MM.1S (cell line): ENCODE results near the gene NOL9.
"Not testable (repeated sequence)": the region's sequence is repeated elsewhere in the genome, so short reads cannot be mapped to it uniquely, and the experiment has no call there.

Source experiments
- DNase-seq: peaks from one replicate; pipeline ENCODE4 v3.0.0-alpha.2; 2015
- H2AFZ ChIP-seq: fragments of 300-600 bp; sonication (generic); 2 replicates; pipeline ENCODE4 v1.6.0; 2016; ENCODE audit warnings: antibody characterized with exemption, low read length
- H3F3A ChIP-seq: fragments of 300-600 bp; sonication (generic); 2 replicates; pipeline ENCODE4 v1.6.1; 2016; ENCODE audit warnings: mild to moderate bottlenecking, antibody characterized with exemption, low read length, moderate library complexity, mixed read lengths; ENCODE audit not compliant: insufficient read depth
- H3K27ac ChIP-seq: fragments of 300-600 bp; sonication (generic); 2 replicates; pipeline ENCODE4 v1.5.1; 2016; ENCODE audit warnings: mild to moderate bottlenecking, low read length
- H3K27me3 ChIP-seq: fragments of 300-600 bp; sonication (generic); replicated peaks from 2 replicates; pipeline ENCODE4 v1.6.0; 2016; ENCODE audit warnings: low read length; ENCODE audit not compliant: insufficient read depth
- H3K36me3 ChIP-seq: fragments of 300-600 bp; sonication (generic); replicated peaks from 2 replicates; pipeline ENCODE4 v1.6.1; 2016; ENCODE audit warnings: mild to moderate bottlenecking, low read length, mixed read lengths; ENCODE audit not compliant: insufficient read depth
- H3K4me1 ChIP-seq: fragments of 300-600 bp; sonication (generic); 2 replicates; pipeline ENCODE4 v1.6.1; 2016; ENCODE audit warnings: low read length, mixed read lengths
- H3K4me2 ChIP-seq: fragments of 300-600 bp; sonication (generic); 2 replicates; pipeline ENCODE4 v1.6.0; 2016; ENCODE audit warnings: low read depth, low read length
- H3K4me3 ChIP-seq: fragments of 300-600 bp; sonication (generic); 2 replicates; pipeline ENCODE4 v1.5.1; 2016; ENCODE audit warnings: low read length, mixed read lengths
- H3K79me2 ChIP-seq: fragments of 300-600 bp; sonication (generic); 2 replicates; pipeline ENCODE4 v1.6.1; 2016; ENCODE audit warnings: mixed run types, low read length, mixed read lengths
- H3K9ac ChIP-seq: fragments of 300-600 bp; sonication (generic); 2 replicates; pipeline ENCODE4 v1.6.1; 2016; ENCODE audit warnings: low read length, mixed read lengths
- H3K9me2 ChIP-seq: fragments of 300-600 bp; sonication (generic); replicated peaks from 2 replicates; pipeline ENCODE4 v1.6.1; 2016; ENCODE audit warnings: mild to moderate bottlenecking, low read length, mixed read lengths; ENCODE audit not compliant: insufficient read depth
- H3K9me3 ChIP-seq: fragments of 300-600 bp; sonication (generic); replicated peaks from 2 replicates; pipeline ENCODE4 v1.6.1; 2016; ENCODE audit warnings: mild to moderate bottlenecking, low read length, mixed read lengths; ENCODE audit not compliant: insufficient read depth
- H4K20me1 ChIP-seq: fragments of 300-600 bp; sonication (generic); 2 replicates; pipeline ENCODE4 v1.6.1; 2016; ENCODE audit warnings: mild to moderate bottlenecking, low read length, moderate library complexity, mixed read lengths; ENCODE audit not compliant: insufficient read depth
- EZH2 ChIP-seq: fragments of 300-600 bp; sonication (generic); optimal IDR thresholded peaks from 2 replicates; pipeline ENCODE3; 2017; ENCODE audit warnings: low read depth, mild to moderate bottlenecking, antibody characterized with exemption, low read length, mixed read lengths
- EZH2phosphoT487 ChIP-seq: fragments of 300-600 bp; sonication (generic); IDR thresholded peaks from 2 replicates; pipeline ENCODE4 v1.6.1; 2018; ENCODE audit warnings: antibody characterized with exemption, low read length
- TF ChIP-seq, protein P1 (sequence below): fragments of 300-600 bp; sonication (generic); IDR thresholded peaks from 2 replicates; pipeline ENCODE4 v1.5.1; 2016; ENCODE audit warnings: antibody characterized with exemption, low read length, mixed read lengths

NOL9 gene

DNA sequence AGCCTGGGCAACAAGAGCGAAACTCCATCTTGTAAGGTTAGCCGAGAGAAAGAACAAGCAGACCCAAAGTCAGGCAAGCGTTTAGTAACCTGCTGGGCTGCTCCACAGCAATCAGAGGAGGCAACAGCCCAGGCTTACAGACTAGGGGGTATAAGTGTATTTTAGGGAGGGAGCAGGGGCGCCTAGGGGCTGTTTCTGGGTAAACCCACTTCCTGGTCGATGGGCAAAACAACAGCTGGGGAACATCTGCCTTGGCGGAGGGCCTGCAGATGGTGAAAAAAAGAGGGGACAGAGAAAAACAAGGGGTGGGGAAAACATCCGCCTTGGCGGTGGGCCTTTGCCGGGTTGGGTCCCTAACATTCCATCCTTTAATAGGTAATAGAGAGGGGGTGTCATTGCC lies 6.0 kb upstream of the NOL9 start:
- peaks cover 29% of the 10 kb centered on the region for H3K27me3 ChIP-seq
- H3K27ac ChIP-seq = no peak overlapping the region
- TF ChIP-seq, protein P1, sequence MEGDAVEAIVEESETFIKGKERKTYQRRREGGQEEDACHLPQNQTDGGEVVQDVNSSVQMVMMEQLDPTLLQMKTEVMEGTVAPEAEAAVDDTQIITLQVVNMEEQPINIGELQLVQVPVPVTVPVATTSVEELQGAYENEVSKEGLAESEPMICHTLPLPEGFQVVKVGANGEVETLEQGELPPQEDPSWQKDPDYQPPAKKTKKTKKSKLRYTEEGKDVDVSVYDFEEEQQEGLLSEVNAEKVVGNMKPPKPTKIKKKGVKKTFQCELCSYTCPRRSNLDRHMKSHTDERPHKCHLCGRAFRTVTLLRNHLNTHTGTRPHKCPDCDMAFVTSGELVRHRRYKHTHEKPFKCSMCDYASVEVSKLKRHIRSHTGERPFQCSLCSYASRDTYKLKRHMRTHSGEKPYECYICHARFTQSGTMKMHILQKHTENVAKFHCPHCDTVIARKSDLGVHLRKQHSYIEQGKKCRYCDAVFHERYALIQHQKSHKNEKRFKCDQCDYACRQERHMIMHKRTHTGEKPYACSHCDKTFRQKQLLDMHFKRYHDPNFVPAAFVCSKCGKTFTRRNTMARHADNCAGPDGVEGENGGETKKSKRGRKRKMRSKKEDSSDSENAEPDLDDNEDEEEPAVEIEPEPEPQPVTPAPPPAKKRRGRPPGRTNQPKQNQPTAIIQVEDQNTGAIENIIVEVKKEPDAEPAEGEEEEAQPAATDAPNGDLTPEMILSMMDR = no peak
- TF ChIP-seq EZH2phosphoT487 = no peak
- TF ChIP-seq EZH2 = no peak
- H3K4me3 ChIP-seq = no peak overlapping the region
- 0 out of 2 replicates have a peak, but pooled peaks cover under 1% of the 10 kb centered on the region for H3K4me1 ChIP-seq
- H3K9me3 ChIP-seq = no peaks in the 10 kb centered on the region
- no peaks in the 10 kb centered on the region for H3K79me2 ChIP-seq
- no peak overlapping the region for H3K4me2 ChIP-seq
- H3K9me2 ChIP-seq = no peaks in the 10 kb centered on the region
- H3F3A ChIP-seq = no peaks in the 10 kb centered on the region; the same call in 1 of the 2 replicates
- H4K20me1 ChIP-seq = no peaks in the 10 kb centered on the region
- DNase-seq = no peak
- no peak overlapping the region for H2AFZ ChIP-seq
- H3K36me3 ChIP-seq = no peaks in the 10 kb centered on the region
- H3K9ac ChIP-seq = no peak overlapping the region

DNA sequence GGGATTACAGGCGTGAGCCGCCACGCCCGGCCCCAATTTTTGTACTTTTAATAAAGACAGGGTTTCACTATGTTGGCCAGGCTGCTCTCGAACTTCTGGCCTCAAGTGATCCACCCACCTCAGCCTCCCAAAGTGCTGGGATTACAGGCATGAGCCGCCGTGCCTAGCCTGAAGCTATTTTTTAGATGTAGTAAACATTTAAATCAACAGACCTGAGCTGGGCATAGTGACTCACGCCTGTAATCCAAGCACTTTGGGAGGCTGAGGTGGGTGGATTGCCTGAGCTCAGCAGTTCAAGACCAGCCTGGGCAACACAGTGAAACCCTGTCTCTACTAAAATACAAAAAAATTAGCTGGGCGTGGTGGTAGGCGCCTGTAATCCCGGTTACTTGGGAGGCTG lies 4.8 kb upstream of the NOL9 start:
- DNase-seq, H4K20me1 ChIP-seq, H3K27ac ChIP-seq, H3K4me1 ChIP-seq, H3K9me2 ChIP-seq, H3K4me3 ChIP-seq, H3K36me3 ChIP-seq, H2AFZ ChIP-seq, H3K9me3 ChIP-seq, H3K79me2 ChIP-seq, H3K4me2 ChIP-seq, H3K9ac ChIP-seq, H3F3A ChIP-seq: not testable (repeated sequence)
- peaks cover 18% of the 10 kb centered on the region for H3K27me3 ChIP-seq

DNA sequence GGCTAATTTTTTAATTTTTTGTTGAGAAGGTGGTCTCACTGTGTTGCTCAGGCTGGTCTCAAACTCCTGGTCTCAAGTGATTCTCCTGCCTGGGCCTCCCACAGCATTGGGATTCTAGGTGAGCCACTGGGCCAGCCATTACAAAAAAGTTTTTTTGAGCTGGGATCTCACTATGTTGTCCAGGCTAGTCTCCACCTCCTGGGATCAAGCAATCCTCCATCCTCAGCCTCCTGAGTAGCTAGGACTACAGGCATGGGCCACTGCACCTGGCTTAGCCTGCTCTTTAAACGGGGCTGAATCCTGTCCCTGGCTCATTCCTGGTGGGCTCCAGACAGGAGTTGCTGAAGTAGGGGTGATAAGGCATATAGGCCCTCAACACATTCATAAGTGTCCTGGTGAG lies 3.3 kb upstream of the NOL9 start:
- H3K36me3 ChIP-seq = no peaks in the 10 kb centered on the region
- H3K4me1 ChIP-seq = peaks cover 8% of the 10 kb centered on the region; the same call in 1 of the 2 replicates
- H3F3A ChIP-seq = no peaks in the 10 kb centered on the region; the same call in 1 of the 2 replicates
- H3K9me2 ChIP-seq = no peaks in the 10 kb centered on the region
- H3K27me3 ChIP-seq = peaks cover 2% of the 10 kb centered on the region; the same call in 1 of the 2 replicates
- DNase-seq = no peak
- no peak overlapping the region for H2AFZ ChIP-seq
- H4K20me1 ChIP-seq = no peaks in the 10 kb centered on the region
- H3K79me2 ChIP-seq = peaks cover 17% of the 10 kb centered on the region
- TF ChIP-seq EZH2phosphoT487 (no peak), EZH2 (no peak)
- TF ChIP-seq, protein P1 = no peak
- no peak overlapping the region for H3K27ac ChIP-seq
- no peak overlapping the region for H3K4me2 ChIP-seq
- no peaks in the 10 kb centered on the region for H3K9me3 ChIP-seq
- H3K4me3 ChIP-seq = no peak overlapping the region
- H3K9ac ChIP-seq = no peak overlapping the region

DNA sequence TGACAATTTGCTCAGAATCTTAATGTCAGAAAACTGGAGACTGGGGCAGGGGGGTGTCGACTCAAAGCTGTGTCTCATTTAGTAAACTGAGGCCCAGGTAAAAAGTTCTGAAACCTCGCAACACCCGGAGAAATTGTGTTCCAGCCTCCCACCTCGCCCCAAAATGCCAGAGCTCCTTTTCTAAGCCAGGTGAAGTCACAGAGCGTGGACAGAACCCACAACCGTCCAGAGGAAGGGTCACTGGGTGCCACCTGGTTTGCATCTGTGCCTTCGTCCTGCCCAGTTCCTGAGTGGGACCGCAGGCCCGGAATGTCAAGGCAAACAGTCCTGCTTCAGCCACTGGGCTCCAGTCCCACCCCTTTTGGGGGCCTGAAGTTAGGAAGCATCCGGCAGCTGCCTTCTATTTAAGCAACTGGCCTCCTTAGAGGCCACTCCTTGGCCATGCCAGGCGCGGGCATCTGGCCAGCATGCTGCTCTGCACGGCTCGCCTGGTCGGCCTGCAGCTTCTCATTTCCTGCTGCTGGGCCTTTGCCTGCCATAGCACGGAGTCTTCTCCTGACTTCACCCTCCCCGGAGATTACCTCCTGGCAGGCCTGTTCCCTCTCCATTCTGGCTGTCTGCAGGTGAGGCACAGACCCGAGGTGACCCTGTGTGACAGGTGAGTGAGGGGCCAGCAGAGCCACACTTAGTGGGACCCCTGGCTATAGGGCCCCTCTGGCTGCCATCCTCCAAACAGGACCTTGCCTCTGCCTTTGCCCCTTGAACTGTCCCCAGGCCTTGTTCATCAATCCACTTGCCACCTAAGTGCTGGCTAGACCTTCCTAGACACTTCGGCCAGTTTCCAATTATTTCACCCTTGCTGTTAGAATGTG lies 830 bp upstream of the NOL9 start, which contains the start of gene TAS1R1:
TSS of gene TAS1R1 (plus strand) at position 401 of the 872 bp plus-strand sequence. CDS start at position 468, 67 bp downstream.
- Histone ChIP-seq H3K9ac (peak within 1 kb of the TSS; percentile 94), H3K79me2 (peaks cover 32% of the 10 kb centered on the region), H3K27me3 (no peaks in the 10 kb centered on the region), H3K4me3 (peak within 1 kb of the TSS; percentile 95), H2AFZ (peak within 1 kb of the TSS; percentile 97), H3F3A (no peaks in the 10 kb centered on the region; the same call in 1 of the 2 replicates), H3K9me3 (no peaks in the 10 kb centered on the region), H3K4me1 (peaks cover 8% of the 10 kb centered on the region; the same call in 1 of the 2 replicates), H3K36me3 (no peaks in the 10 kb centered on the region), H3K27ac (no peak within 1 kb of the TSS), H4K20me1 (no peaks in the 10 kb centered on the region), H3K9me2 (no peaks in the 10 kb centered on the region), H3K4me2 (peak within 1 kb of the TSS; percentile 92)
- DNase-seq = no peak
- TF ChIP-seq, protein P1 = no peak
- TF ChIP-seq EZH2 = no peak
- TF ChIP-seq EZH2phosphoT487 = no peak
